Lower leg skin (tissue), 4 donors: ENCODE measurements around the gene CRYBA4. TPM values are rescaled to one million over a fixed set of nuclear protein-coding genes. Genes with fewer than 3 reads are reported as not detected.
A peak's percentile ranks its signal among the peaks of the same experiment; 100 is the strongest.

ENCODE experiments used
- DNase-seq, 2 donors: peaks; one replicate each; pipeline ENCODE4 v3.0.0-alpha.2; 2019; ENCODE audit warnings: low spot score in 2 of 2
- H3K4me3 ChIP-seq: fragments of 200-600 bp; sonication (generic); 2 replicates; pipeline ENCODE4 v1.5.1; 2017; ENCODE audit warnings: mild to moderate bottlenecking, low read depth; ENCODE audit not compliant: poor library complexity, severe bottlenecking
- CTCF ChIP-seq, 3 donors: fragments of 450-650 bp; IDR thresholded peaks; one replicate each; pipeline ENCODE4 v1.5.1; 2016; ENCODE audit warnings: antibody characterized with exemption in 3 of 3, mild to moderate bottlenecking in 3 of 3, moderate library complexity in 2 of 3
- POLR2A ChIP-seq, 2 donors: fragments of 450-650 bp; IDR thresholded peaks; one replicate each; pipeline ENCODE4 v1.6.1; 2016 to 2017; ENCODE audit warnings: antibody characterized with exemption in 2 of 2, mild to moderate bottlenecking in 1 of 2, moderate library complexity in 1 of 2
- WGBS, 2 donors: methylation state at CpG; one replicate each; pipeline ENCODE4 v1.1.5; 2018; 5-methylcytosine and 5-hydroxymethylcytosine counted together
- intact Hi-C: fragments of 100-400 bp; cut with DNase I; formaldehyde crosslinking; loops from one replicate; pipeline ENCODE4 v1.15.0; 2023; ENCODE audit warnings: low total_unique reads
- total RNA-seq, 4 donors: library from RNA; depleted of rRNA; stranded (reverse); fragments of >200 nt; gene quantifications; one replicate each; pipeline ENCODE4 v1.1.0, GENCODE V29; 2016

The CRYBA4 gene
- total RNA-seq, 4 donors from 2014 or later = not detected

GRCh38 chr22:26669060-26669481 is 47.3 kb downstream of the CRYBA4 start:
- whole genome bisulfite sequencing, 2 donors = 30 to 38% methylated on average over 2 of the region's 2 CpGs
- intact Hi-C loops = no loop called here
- H3K4me3 ChIP-seq = no peak overlapping the region
- TF ChIP-seq POLR2A (IDR thresholded peaks at IDR 0.05) (no peak), CTCF (IDR thresholded peaks at IDR 0.05) (no peak)
- DNase-seq = no peak

GRCh38 chr22:26670459-26670858 is 48.7 kb downstream of the CRYBA4 start:
- TF ChIP-seq CTCF (IDR thresholded peaks at IDR 0.05) = no peak
- H3K4me3 ChIP-seq = no peak overlapping the region
- no peak for DNase-seq
- 83 to 88% methylated on average over 4 of the region's 4 CpGs for WGBS, 2 donors
- intact Hi-C loops = no loop called here

- intact Hi-C loops = no loop called here
- whole genome bisulfite sequencing, 2 donors = 61 to 63% methylated on average over 13 to 15 of the region's 15 CpGs
- no peak for TF ChIP-seq CTCF (IDR thresholded peaks at IDR 0.05)
- TF ChIP-seq POLR2A (IDR thresholded peaks at IDR 0.05) = no peak
- peak; percentile 51 to 91 for DNase-seq
- no peak overlapping the region for H3K4me3 ChIP-seq
Measured at GRCh38 chr22:26671317-26672059, 49.7 kb downstream of the CRYBA4 start.

GRCh38 chr22:26672060-26672471 is 50.3 kb downstream of the CRYBA4 start:
- WGBS, 2 donors = 74 to 79% methylated on average over 8 of the region's 8 CpGs
- TF ChIP-seq CTCF (IDR thresholded peaks at IDR 0.05) = no peak
- TF ChIP-seq POLR2A (IDR thresholded peaks at IDR 0.05) = no peak
- peak in 1 of 2 donors; percentile 87 for DNase-seq
- intact Hi-C loops = no loop called here
- H3K4me3 ChIP-seq = no peak overlapping the region

GRCh38 chr22:26672590-26673468 is 51.1 kb downstream of the CRYBA4 start:
- intact Hi-C loops = no loop called here
- peak; percentile 95 to 99 for DNase-seq
- H3K4me3 ChIP-seq = peak overlapping the region; percentile 72
- WGBS, 2 donors = 0 to 1% methylated on average over 36 of the region's 36 CpGs
- TF ChIP-seq CTCF (IDR thresholded peaks at IDR 0.05) (no peak), POLR2A (IDR thresholded peaks at IDR 0.05) (no peak)
